Calu3 (cell line): ENCODE results near the gene WWOX. TPM values are rescaled to one million over a fixed set of nuclear protein-coding genes. Genes with fewer than 3 reads are reported as not detected.

Experiments
- BruUV-seq: library from RNA; stranded (reverse); fragments of 400-500 nt; replicated peaks from 2 replicates; lab custom pipeline; 2021; lab: Mats Ljungman, UMichigan
- CTCF ChIA-PET: fragments of 300-600 bp; sonication (Branson Sonifier 250); formaldehyde crosslinking; loops from one replicate; lab custom pipeline; 2022; ENCODE audit warnings: antibody characterized with exemption; lab: Charles Lee
- DNase-seq: peaks from one replicate; pipeline ENCODE4 v3.0.0; 2022
- H3K27ac Mint-ChIP-seq: one replicate; pipeline ENCODE4 v1.8.0; 2022; ENCODE audit warnings: mixed read lengths; ENCODE audit not compliant: unreplicated experiment
- H3K27me3 Mint-ChIP-seq: one replicate; pipeline ENCODE4 v1.8.0; 2022; ENCODE audit warnings: mixed read lengths; ENCODE audit not compliant: unreplicated experiment
- H3K36me3 Mint-ChIP-seq: one replicate; pipeline ENCODE4 v1.8.0; 2022; ENCODE audit warnings: mild to moderate bottlenecking, moderate library complexity, mixed read lengths; ENCODE audit not compliant: insufficient read depth, unreplicated experiment
- H3K4me1 Mint-ChIP-seq: one replicate; pipeline ENCODE4 v1.8.0; 2022; ENCODE audit warnings: mild to moderate bottlenecking, low read depth, mixed read lengths; ENCODE audit not compliant: unreplicated experiment
- H3K4me3 Mint-ChIP-seq: one replicate; pipeline ENCODE4 v1.8.0; 2022; ENCODE audit warnings: mild to moderate bottlenecking, low read depth, moderate library complexity, mixed read lengths; ENCODE audit not compliant: unreplicated experiment
- H3K9me3 Mint-ChIP-seq: one replicate; pipeline ENCODE4 v1.8.0; 2022; ENCODE audit warnings: low read depth, mixed read lengths; ENCODE audit not compliant: unreplicated experiment
- intact Hi-C: fragments of 100-400 bp; cut with micrococcal nuclease; formaldehyde crosslinking; loops from one replicate; pipeline ENCODE4 v1.10.0; 2022; ENCODE audit not compliant: unreplicated experiment
- total RNA-seq: library from RNA; stranded (reverse); gene quantifications from 2 replicates; pipeline ENCODE4 v1.2.3, GENCODE V29; 2022
- TF ChIP-seq, protein P1 (sequence below): fragments of 200-600 bp; IDR thresholded peaks from one replicate; pipeline ENCODE4 v1.8.0; 2022; ENCODE audit warnings: antibody characterized with exemption; ENCODE audit not compliant: unreplicated experiment

Gene WWOX
- total RNA-seq, 1 experiment from 2014 or later: 33.5 TPM

GRCh38 chr16:79171931-79172705 lies 1072.7 kb downstream of the WWOX start:
- intact Hi-C loops: loop anchor here (5.0 kb wide), 1 partner anchor 185 kb away; no protein-coding TSS in a partner anchor
- no peak overlapping the region for H3K4me3 Mint-ChIP-seq
- DNase-seq: no peak
- H3K36me3 Mint-ChIP-seq: no peaks in the 10 kb centered on the region
- H3K27me3 Mint-ChIP-seq: no peaks in the 10 kb centered on the region
- CTCF ChIA-PET: no interaction called here
- BruUV-seq: no TSS peak
- no peaks in the 10 kb centered on the region for H3K9me3 Mint-ChIP-seq
- H3K4me1 Mint-ChIP-seq: peaks cover 29% of the 10 kb centered on the region
- TF ChIP-seq, protein P1, sequence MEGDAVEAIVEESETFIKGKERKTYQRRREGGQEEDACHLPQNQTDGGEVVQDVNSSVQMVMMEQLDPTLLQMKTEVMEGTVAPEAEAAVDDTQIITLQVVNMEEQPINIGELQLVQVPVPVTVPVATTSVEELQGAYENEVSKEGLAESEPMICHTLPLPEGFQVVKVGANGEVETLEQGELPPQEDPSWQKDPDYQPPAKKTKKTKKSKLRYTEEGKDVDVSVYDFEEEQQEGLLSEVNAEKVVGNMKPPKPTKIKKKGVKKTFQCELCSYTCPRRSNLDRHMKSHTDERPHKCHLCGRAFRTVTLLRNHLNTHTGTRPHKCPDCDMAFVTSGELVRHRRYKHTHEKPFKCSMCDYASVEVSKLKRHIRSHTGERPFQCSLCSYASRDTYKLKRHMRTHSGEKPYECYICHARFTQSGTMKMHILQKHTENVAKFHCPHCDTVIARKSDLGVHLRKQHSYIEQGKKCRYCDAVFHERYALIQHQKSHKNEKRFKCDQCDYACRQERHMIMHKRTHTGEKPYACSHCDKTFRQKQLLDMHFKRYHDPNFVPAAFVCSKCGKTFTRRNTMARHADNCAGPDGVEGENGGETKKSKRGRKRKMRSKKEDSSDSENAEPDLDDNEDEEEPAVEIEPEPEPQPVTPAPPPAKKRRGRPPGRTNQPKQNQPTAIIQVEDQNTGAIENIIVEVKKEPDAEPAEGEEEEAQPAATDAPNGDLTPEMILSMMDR: no peak
- H3K27ac Mint-ChIP-seq: no peak overlapping the region

GRCh38 chr16:79172976-79173500 lies 1073.6 kb downstream of the WWOX start:
- no TSS peak for BruUV-seq
- CTCF ChIA-PET: no interaction called here
- Mint-ChIP-seq H3K9me3 (no peaks in the 10 kb centered on the region), H3K36me3 (no peaks in the 10 kb centered on the region), H3K4me1 (peaks cover 29% of the 10 kb centered on the region), H3K27me3 (no peaks in the 10 kb centered on the region), H3K27ac (no peak overlapping the region), H3K4me3 (no peak overlapping the region)
- intact Hi-C loops: loop anchor here (5.0 kb wide), 1 partner anchor 186 kb away; no protein-coding TSS in a partner anchor
- no peak for DNase-seq
- TF ChIP-seq, protein P1: no peak

DNA sequence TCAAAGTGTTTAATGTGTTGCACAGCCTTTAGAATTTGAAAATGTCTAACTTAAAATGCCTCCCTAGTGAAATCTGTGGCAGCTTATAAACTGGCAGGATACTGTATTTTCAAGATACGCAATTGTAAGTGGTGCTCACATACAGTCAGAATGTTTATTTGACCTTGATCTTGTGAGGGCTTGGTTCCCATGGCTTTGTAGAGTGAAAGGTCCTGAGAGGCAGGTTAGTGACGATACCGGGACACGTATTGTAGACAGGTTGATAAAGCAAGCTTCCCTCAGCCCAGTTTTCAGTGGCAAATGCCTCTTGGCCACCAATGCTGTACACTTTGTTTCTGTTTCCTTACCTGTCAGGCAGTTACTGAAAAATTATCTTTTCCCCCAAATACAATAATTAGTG lies 1074.5 kb downstream of the WWOX start:
- Mint-ChIP-seq H3K27me3 (no peaks in the 10 kb centered on the region), H3K4me3 (no peak overlapping the region), H3K27ac (no peak overlapping the region), H3K4me1 (peaks cover 28% of the 10 kb centered on the region), H3K36me3 (no peaks in the 10 kb centered on the region), H3K9me3 (no peaks in the 10 kb centered on the region)
- no TSS peak for BruUV-seq
- CTCF ChIA-PET: interaction anchor here (0.5 kb wide), 1 partner anchor 527 kb away, joined by 3 read pairs; no protein-coding TSS in a partner anchor
- intact Hi-C loops: loop anchor here (5.0 kb wide), 1 partner anchor 187 kb away; no protein-coding TSS in a partner anchor
- no peak for DNase-seq
- TF ChIP-seq, protein P1: no peak

GRCh38 chr16:79175286-79176057 lies 1076.0 kb downstream of the WWOX start:
- no peak overlapping the region for H3K4me3 Mint-ChIP-seq
- H3K4me1 Mint-ChIP-seq: peaks cover 20% of the 10 kb centered on the region
- H3K9me3 Mint-ChIP-seq: no peaks in the 10 kb centered on the region
- intact Hi-C loops: no loop called here
- H3K27ac Mint-ChIP-seq: no peak overlapping the region
- CTCF ChIA-PET: interaction anchor here (0.6 kb wide), 1 partner anchor 21 kb away, joined by 4 read pairs; no protein-coding TSS in a partner anchor
- H3K36me3 Mint-ChIP-seq: no peaks in the 10 kb centered on the region
- BruUV-seq: no TSS peak
- TF ChIP-seq, protein P1: no peak
- no peaks in the 10 kb centered on the region for H3K27me3 Mint-ChIP-seq
- no peak for DNase-seq
